Measurements from ENCODE around the gene GYPC. TPM values are rescaled to one million over a fixed set of nuclear protein-coding genes. Genes with fewer than 3 reads are reported as not detected.

Gene GYPC
- polyA plus RNA-seq, 1 donor (not counting 4 experiments of a cell fraction or from before 2014, with no cell fraction given): not detected

- H4K20me1 ChIP-seq (ENCODE audit: control insufficient read depth, extremely low read depth, insufficient read depth, low read length): no peaks in the 10 kb centered on the region
- H3K27ac ChIP-seq (ENCODE audit: control insufficient read depth, insufficient read depth, low read length): no peak overlapping the region
- no peak overlapping the region for H3K4me3 ChIP-seq (ENCODE audit: control insufficient read depth in 2 of 3, extremely low read depth in 1 of 3, insufficient read depth in 2 of 3, low read depth in 1 of 3, low read length in 3 of 3)
- no peaks in the 10 kb centered on the region for H3K9me3 ChIP-seq (ENCODE audit: control insufficient read depth, low read depth, low read length)
- H3K4me1 ChIP-seq (ENCODE audit: control insufficient read depth, extremely low read depth, insufficient read depth, low read length): no peaks in the 10 kb centered on the region
- no peak overlapping the region for H3K9ac ChIP-seq (ENCODE audit: control insufficient read depth, extremely low read depth, insufficient read depth, low read length)
- FAIRE-seq: no peak
- H3K36me3 ChIP-seq (ENCODE audit: control insufficient read depth in 2 of 2, extremely low read depth in 1 of 2, insufficient read depth in 2 of 2, low read length in 2 of 2): no peaks in the 10 kb centered on the region
- TF ChIP-seq CTCF (optimal IDR thresholded peaks at IDR 0.05 in 1 of 3, IDR thresholded peaks at IDR 0.05 in 1 of 3, conservative IDR thresholded peaks at IDR 0.05 in 1 of 3; ENCODE audit: extremely low read depth in 1 of 3, insufficient read depth in 2 of 3, low read length in 3 of 3) (no peak), EZH2 (IDR thresholded peaks at IDR 0.05; ENCODE audit: low read length) (no peak)
- no peak overlapping the region for H3K4me2 ChIP-seq (ENCODE audit: control insufficient read depth, extremely low read depth, insufficient read depth, low read depth, low read length)
- no peaks in the 10 kb centered on the region for H3K9me1 ChIP-seq (ENCODE audit: control insufficient read depth, extremely low read depth, insufficient read depth, low read length)
- H3K27me3 ChIP-seq (ENCODE audit: control insufficient read depth, extremely low read depth, insufficient read depth, low read length): no peaks in the 10 kb centered on the region
- H3K79me2 ChIP-seq (ENCODE audit: control insufficient read depth, insufficient read depth, low read length): no peaks in the 10 kb centered on the region
- dilution Hi-C loops (cut with MboI; ENCODE audit: extremely low pct_ligation_motif_present, low sequenced_read_pairs): no loop called here
- no peak overlapping the region for H2AFZ ChIP-seq (ENCODE audit: control insufficient read depth, low read length)
- DNase-seq (ENCODE audit: low read depth, low spot score): no peak
Measured at GRCh38 chr2:126635736-126636135, 20.2 kb upstream of the GYPC start.

GRCh38 chr2:126637386-126637785 lies 18.6 kb upstream of the GYPC start:
- Histone ChIP-seq H3K4me3 (ENCODE audit: control insufficient read depth in 2 of 3, extremely low read depth in 1 of 3, insufficient read depth in 2 of 3, low read depth in 1 of 3, low read length in 3 of 3) (no peak overlapping the region), H3K79me2 (ENCODE audit: control insufficient read depth, insufficient read depth, low read length) (no peaks in the 10 kb centered on the region), H4K20me1 (ENCODE audit: control insufficient read depth, extremely low read depth, insufficient read depth, low read length) (no peaks in the 10 kb centered on the region), H3K27ac (ENCODE audit: control insufficient read depth, insufficient read depth, low read length) (no peak overlapping the region), H3K4me1 (ENCODE audit: control insufficient read depth, extremely low read depth, insufficient read depth, low read length) (no peaks in the 10 kb centered on the region), H3K9me3 (ENCODE audit: control insufficient read depth, low read depth, low read length) (no peaks in the 10 kb centered on the region), H3K9ac (ENCODE audit: control insufficient read depth, extremely low read depth, insufficient read depth, low read length) (no peak overlapping the region), H3K36me3 (ENCODE audit: control insufficient read depth in 2 of 2, extremely low read depth in 1 of 2, insufficient read depth in 2 of 2, low read length in 2 of 2) (no peaks in the 10 kb centered on the region), H3K27me3 (ENCODE audit: control insufficient read depth, extremely low read depth, insufficient read depth, low read length) (no peaks in the 10 kb centered on the region), H3K9me1 (ENCODE audit: control insufficient read depth, extremely low read depth, insufficient read depth, low read length) (no peaks in the 10 kb centered on the region), H2AFZ (ENCODE audit: control insufficient read depth, low read length) (no peak overlapping the region), H3K4me2 (ENCODE audit: control insufficient read depth, extremely low read depth, insufficient read depth, low read depth, low read length) (no peak overlapping the region)
- DNase-seq (ENCODE audit: low read depth, low spot score): no peak
- TF ChIP-seq CTCF (optimal IDR thresholded peaks at IDR 0.05 in 1 of 3, IDR thresholded peaks at IDR 0.05 in 1 of 3, conservative IDR thresholded peaks at IDR 0.05 in 1 of 3; ENCODE audit: extremely low read depth in 1 of 3, insufficient read depth in 2 of 3, low read length in 3 of 3) (no peak), EZH2 (IDR thresholded peaks at IDR 0.05; ENCODE audit: low read length) (no peak)
- no peak for FAIRE-seq
- dilution Hi-C loops (cut with MboI; ENCODE audit: extremely low pct_ligation_motif_present, low sequenced_read_pairs): no loop called here

All from keratinocyte (primary cell).